NCI-H1436 treated with DMSO at 0.1 percent for 48 hours (cell line): ENCODE data around the gene CRKL.

Source experiments
- DNase-seq: peaks from one replicate; lab custom pipeline; 2025; lab: John Stamatoyannopoulos, UW

CRKL gene

DNA sequence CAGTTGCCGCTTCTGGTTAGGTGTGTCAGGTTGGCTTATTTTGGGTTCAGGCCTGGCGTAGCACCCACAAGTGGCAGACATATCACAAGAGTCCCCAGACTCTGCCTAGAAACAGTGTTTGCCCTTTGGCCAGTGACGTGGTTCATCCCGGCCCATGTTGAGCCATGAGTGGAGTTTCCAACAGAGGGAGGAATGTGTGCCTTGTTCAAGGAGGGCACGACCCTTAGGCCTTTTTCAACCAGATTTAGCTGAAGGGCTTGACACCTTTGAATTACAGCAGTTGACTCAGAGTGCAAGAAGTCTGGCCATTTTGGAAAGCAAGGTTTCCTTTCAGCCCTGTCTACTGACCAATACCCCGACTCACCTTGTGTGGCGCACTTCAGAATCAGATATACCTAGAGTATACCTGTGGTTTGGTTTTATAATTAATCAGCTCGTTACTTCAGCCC, 34.7 kb downstream of the CRKL start:
- no peak for DNase-seq

- no peak for DNase-seq
Observed at GRCh38 chr22:20952544-20953341, 35.5 kb downstream of the CRKL start.

DNA sequence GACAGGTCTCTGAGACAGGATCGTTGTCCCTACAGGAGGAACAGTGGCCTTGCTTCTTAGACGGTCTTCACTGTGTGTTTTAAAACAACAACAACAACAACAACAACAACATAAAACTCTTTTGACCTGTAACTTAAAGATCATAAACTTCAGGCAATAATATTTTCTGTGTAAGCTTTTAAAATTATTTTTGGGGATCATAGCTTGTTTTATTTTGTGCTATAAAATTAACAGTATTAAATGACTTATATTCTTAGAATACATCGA, 36.1 kb downstream of the CRKL start:
- no peak for DNase-seq

- DNase-seq = no peak
Observed at GRCh38 chr22:20953668-20954500, 36.7 kb downstream of the CRKL start.

DNA sequence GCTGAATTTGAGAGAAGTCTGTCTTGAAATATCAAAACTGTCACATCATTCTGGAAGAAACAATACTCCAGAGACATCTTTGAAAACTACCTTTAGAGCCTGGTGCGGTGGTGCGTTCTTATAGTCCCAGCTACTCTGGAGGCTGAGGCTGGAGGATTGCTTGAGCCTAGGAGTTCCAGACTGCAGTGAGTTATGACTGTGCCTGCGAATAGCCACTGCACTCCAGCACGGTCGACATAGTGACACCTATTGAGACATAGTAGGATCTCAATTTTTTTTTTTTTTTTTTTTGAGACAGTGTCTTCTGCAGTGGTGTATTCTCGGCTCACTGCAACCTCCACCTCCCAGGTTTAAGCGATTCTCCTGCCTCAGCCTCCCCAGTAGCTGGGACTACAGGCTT, 38.3 kb downstream of the CRKL start:
- no peak for DNase-seq

DNA sequence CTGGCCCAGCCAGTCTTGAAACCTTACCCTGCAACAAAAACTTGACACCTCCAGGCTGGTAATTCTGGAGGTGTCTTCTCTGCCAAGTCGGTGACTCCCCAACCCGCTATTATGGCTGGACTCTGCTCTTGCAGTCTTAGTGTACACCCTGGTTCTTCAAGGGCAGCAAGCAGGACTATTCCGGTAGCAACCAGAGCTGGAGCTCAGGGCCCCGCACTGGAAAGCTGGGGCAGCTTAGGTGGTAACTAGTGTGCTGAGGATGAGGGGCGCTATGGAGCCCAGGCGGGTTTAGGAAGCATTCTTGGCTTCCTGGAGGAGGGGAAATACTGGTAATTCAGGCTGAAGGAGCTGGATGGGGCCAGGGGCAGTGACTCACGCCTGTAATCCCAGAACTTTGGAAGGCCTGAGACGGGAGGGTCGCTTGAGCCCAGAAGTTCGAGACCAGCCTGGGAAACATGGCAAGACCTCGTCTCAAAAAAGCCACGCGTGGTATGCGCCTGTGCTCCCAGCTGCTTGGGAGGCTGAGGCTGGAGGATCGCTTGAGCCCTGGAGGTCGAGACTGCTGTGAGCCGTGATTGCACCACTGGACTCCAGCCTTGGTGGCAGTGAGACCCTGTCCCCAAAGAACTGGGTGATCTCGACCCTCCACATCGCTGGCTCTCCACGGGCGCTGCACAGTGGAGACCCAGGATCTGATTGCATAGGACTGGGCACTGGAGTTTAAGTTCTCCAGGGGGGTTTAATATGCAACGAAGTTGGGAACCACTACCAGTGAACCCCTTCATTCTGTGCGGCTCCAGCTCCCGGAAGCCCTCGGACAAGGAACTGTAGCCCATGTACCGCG, 39.3 kb downstream of the CRKL start:
- no peak for DNase-seq

DNA sequence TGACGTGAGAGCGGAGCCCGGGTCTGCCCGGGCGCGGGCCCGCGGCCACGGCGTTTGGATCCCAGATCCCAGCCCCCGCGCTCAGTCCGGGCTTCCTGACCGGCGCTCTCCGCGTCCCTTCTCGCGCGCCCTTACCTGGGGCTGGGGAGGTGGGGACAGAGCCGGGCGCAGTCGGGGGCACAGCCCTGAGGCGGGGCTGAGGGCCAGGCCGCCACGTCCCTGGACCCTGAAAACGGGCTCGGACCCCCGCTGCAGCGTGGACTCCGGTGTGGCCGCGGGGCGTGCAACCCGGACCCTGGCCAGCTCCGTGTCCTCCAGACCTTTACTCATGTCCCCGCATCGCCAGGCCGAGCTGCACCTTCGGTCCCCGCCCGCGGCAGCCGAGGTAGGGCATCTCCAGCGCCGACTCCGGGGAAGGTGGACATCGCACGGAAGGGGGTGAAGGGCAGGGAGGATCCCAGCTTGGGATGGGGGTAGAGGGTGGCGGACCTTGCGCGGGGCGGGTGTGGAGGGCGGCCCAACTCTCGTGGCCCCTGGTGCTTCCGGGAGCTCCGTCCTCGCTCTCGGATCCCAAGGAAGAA, 40.0 kb downstream of the CRKL start:
- DNase-seq = no peak

DNA sequence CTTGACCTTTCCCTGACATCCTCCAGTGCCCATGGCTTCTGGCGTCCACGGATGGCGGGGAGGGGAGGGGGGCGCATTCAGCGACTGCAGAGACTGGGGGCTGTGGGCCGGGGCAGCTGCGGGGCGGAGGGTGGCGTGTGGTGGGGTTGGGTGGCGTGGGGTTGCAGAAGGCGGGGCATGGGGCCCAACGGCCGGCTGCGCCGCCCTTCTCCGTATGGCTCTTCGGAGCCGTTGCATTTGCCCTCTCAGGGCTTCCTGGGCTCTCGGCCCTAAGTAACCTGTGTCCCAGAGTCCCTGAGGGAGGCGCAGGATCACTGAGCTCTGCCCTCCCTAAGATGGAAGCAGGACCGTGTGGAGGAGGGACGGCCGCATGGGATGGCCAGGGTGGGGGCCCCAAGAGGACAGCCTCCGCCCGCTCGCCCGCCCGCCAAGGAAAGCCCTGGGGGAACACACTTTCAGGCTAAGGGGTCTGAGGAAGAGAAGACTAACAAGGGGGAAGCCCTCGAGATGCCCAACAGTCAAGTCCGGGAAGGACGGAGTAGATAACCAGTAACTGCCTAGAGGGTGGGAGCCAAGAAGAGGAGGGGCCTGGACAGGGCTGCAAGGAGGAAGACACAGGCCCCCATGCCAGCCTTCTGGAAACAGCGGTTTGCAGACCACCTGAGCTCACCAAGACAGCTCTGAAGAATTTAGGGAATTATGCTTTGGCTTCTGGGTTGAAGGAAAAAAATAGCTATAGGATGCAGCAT, 40.6 kb downstream of the CRKL start:
- DNase-seq = no peak

DNA sequence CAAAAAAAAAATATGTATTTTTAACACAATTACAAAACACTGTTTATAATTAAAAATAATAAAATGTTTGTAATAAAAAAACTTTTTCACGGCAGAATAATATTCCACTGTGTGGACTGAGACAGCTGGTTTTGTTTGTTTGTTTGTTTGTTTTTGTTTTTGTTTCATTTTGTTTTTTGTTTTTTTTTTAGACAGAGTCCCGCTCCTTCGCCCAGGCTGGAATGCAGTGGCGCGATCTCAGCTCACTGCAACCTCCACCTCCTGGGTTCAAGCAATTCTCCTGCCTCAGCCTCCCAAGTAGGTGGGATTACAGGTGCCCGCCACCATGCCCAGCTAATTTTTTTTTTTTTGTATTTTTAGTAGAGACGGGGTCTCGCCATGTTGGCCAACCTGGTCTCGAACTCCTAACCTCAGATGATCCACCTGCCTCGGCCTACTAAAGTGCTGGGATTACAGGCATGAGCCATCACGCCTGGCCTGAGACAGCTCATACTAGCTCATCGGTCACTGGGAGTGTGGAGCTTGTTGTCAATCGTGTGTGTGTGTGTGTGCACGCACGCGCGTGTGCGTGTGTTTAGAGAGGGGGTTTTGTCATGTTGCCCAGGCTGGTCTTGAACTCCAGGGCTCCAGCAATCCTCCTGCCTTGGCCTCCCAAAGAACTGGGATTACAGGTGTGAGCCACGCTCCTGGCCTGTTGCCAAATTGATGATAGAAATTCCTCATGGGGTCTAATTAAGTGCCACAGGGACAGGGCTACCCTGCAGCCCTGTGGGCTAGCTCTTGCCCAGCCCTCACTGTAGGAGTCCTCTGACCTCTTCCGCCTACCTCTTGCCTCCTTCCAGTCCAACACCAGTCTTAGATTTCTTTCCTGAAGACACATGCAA, 42.6 kb downstream of the CRKL start:
- no peak for DNase-seq

- no peak for DNase-seq
Observed at GRCh38 chr22:20960609-20961008, 43.4 kb downstream of the CRKL start.

- DNase-seq = no peak
Observed at GRCh38 chr22:20962491-20962945, 45.3 kb downstream of the CRKL start.

GRCh38 chr22:20963201-20964052, 46.2 kb downstream of the CRKL start:
- no peak for DNase-seq

GRCh38 chr22:20964090-20964798, 47.0 kb downstream of the CRKL start:
- no peak for DNase-seq

- no peak for DNase-seq
Observed at GRCh38 chr22:20964799-20965103, 47.5 kb downstream of the CRKL start.

DNA sequence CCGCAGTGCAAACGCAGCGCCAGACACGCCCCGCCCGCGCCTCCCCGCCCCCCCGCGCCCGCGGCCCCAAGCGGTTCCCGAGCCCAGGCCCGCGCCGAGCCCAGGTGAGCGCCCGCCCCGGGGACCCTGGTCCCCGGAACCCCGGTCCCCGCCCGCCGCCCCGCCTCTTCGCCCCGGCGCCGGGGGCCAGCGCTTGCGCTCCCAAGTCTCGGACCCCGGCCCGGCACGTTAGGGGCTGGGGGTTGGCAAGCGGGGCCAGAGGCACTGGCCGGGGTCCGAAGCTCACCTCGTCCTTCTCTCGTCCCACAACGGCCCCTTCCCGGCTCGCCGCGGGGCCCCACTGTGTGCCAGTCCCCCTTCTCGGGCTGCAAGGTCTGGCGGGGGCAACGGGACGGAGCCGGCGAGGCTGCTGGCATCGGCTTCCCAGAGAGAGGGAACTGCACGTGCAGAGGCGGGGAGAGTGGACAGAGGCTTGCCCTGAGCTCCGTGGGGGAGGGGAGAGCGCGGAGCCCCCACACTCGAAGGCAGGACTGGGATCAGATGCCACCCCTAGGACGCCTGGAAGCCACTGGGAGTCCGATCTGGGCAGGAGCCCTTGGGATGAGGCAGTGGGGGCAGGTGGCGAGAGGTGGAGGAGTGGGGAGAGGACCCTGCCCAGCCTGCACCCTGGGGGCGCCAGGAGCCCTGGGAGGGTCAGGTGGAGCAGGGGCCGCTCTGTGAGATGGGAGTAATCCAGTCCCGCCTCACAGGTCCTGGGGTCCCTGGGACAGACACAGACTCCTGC, 48.1 kb downstream of the CRKL start:
- DNase-seq = no peak

DNA sequence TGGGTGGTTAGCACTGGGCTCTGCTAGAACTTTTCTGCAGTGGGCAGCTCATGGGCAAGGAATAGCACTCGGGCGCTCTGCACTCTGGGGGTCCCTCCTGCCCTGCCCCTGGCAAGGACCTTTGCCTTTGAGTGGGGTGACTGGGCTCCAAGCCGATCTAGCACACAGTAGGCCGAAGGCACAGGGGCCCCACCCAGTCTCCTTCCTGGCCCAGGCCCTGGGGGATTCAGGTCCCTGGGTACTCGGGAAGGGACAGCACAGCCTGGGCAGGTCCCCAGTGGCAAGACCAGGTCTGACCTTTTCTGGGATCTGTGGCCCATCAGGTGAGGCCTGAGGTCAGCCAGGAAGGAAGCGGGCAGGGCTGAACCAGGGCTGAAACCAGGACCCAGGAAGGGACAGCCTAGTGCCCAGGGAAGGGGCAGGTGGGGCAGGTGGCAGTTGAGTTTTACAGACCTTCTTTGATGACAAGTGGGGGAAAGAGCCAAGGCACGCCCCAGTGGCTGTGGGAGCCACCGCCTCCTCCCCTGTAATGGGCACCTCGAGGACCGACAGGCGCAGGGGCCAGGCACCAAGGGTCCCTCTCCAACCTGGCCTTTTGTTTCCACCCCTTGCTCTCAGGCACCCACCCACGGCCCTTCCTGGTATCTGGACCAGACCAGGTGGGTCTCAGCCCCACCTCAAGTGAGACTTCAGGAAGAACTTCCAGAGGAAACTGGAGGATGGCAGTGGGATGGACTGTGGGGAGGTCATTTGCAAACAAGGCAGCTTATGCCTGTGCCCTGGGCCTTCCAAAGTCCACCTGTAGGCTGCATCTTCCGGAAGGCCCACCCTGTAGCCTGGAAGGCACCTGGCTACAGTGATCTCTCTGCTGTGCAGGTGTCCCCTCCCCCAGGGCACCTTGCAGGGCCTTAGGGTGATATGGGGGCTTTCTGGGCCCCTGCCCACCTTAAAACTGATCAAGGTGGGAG, 49.0 kb downstream of the CRKL start:
- DNase-seq = no peak
